Measurements from ENCODE around the gene CDHR3. TPM values are rescaled to one million over a fixed set of nuclear protein-coding genes. Genes with fewer than 3 reads are reported as not detected.

Gene CDHR3
- polyA plus RNA-seq, 2 of the 4 experiments (the other 2 are of a cell fraction): 4.0 to 4.5 TPM

- 86% methylated on average over 1 of the region's 1 CpG for WGBS (ENCODE audit: missing lambda C conversion rate)
- FAIRE-seq: no peak
- no peak for DNase-seq (ENCODE audit: low read depth in 1 of 2, low spot score in 1 of 2)
Observed at GRCh38 chr7:105924945-105925344, 38.1 kb upstream of the CDHR3 start.

GRCh38 chr7:105926131-105926530, 36.9 kb upstream of the CDHR3 start:
- FAIRE-seq (no peak), DNase-seq (ENCODE audit: low read depth in 1 of 2, low spot score in 1 of 2) (no peak), ATAC-seq (no peak)
- H3K9me3 ChIP-seq: no peaks in the 10 kb centered on the region
- H3K4me3 ChIP-seq: no peak overlapping the region
- no peaks in the 10 kb centered on the region for H3K4me1 ChIP-seq
- ChIA-PET POLR2A (no interaction called here), CTCF (interaction anchor here (1.0 to 1.5 kb wide), 5 partner anchors 11 to 165 kb away, joined by 3 to 5 read pairs (median 3); no protein-coding TSS in a partner anchor)
- TF ChIP-seq BHLHE40 (IDR thresholded peaks at IDR 0.05; ENCODE audit: low read depth, low read length) (no peak), TP53 (CRISPR knock-in tag; IDR thresholded peaks at IDR 0.05) (no peak), REST (IDR thresholded peaks at IDR 0.05) (no peak), KDM1A (IDR thresholded peaks at IDR 0.05; ENCODE audit: low read depth) (no peak), FOSL2 (IDR thresholded peaks at IDR 0.05) (no peak), FOSL2 (CRISPR knock-in tag; IDR thresholded peaks at IDR 0.05) (no peak), NFE2L2 (conservative IDR thresholded peaks at IDR 0.05; ENCODE audit: low read length) (no peak), PBX3 (IDR thresholded peaks at IDR 0.05) (no peak)
- 63% methylated on average over 3 of the region's 3 CpGs for WGBS (ENCODE audit: missing lambda C conversion rate)
- no peak overlapping the region for H3K4me2 ChIP-seq
- H3K27ac ChIP-seq: no peak overlapping the region

More at GRCh38 chr7:105924945-105925344, 38.1 kb upstream of the CDHR3 start:
- CTCF ChIA-PET: interaction anchor here (0.9 to 1.5 kb wide), 2 partner anchors 10 to 48 kb away, joined by 3 to 4 read pairs; no protein-coding TSS in a partner anchor
- ATAC-seq: no peak
- Histone ChIP-seq H3K9me3 (no peaks in the 10 kb centered on the region), H3K4me3 (no peak overlapping the region), H3K4me2 (no peak overlapping the region), H3K27ac (no peak overlapping the region), H3K4me1 (no peaks in the 10 kb centered on the region)
- POLR2A ChIA-PET: no interaction called here
- TF ChIP-seq HOXB13 (CRISPR knock-in tag; IDR thresholded peaks at IDR 0.05; ENCODE audit: low read depth) (no peak), RARB (CRISPR knock-in tag; IDR thresholded peaks at IDR 0.05) (no peak), CBX2 (IDR thresholded peaks at IDR 0.05; ENCODE audit: borderline replicate concordance, low read depth) (no peak), HDAC2 (IDR thresholded peaks at IDR 0.05) (no peak), MAFK (IDR thresholded peaks at IDR 0.05; ENCODE audit: partially characterized antibody) (no peak), ZFP36 (IDR thresholded peaks at IDR 0.05; ENCODE audit: borderline replicate concordance, partially characterized antibody) (no peak), HOXA7 (CRISPR knock-in tag; IDR thresholded peaks at IDR 0.05) (no peak), CTCF (IDR thresholded peaks at IDR 0.05) (no peak), RCOR1 (IDR thresholded peaks at IDR 0.05; ENCODE audit: low read depth, low read length) (no peak), FOSB (CRISPR knock-in tag; IDR thresholded peaks at IDR 0.05) (no peak), NR3C1 (IDR thresholded peaks at IDR 0.05) (no peak), EHF (CRISPR knock-in tag; IDR thresholded peaks at IDR 0.05) (no peak), EHMT2 (IDR thresholded peaks at IDR 0.05; ENCODE audit: low read depth) (no peak), ZNF302 (CRISPR knock-in tag; IDR thresholded peaks at IDR 0.05) (no peak), PBX3 (IDR thresholded peaks at IDR 0.05) (no peak), FOXS1 (CRISPR knock-in tag; IDR thresholded peaks at IDR 0.05) (no peak), NFE2L2 (conservative IDR thresholded peaks at IDR 0.05; ENCODE audit: low read length) (no peak), HES2 (IDR thresholded peaks at IDR 0.05) (no peak), MYC (IDR thresholded peaks at IDR 0.05; ENCODE audit: borderline replicate concordance, low read length) (no peak), JUNB (IDR thresholded peaks at IDR 0.05) (no peak)
